Upper lobe of right lung (tissue), 1 donor: ENCODE data around the gene FAM32A. TPM values are rescaled to one million over a fixed set of nuclear protein-coding genes. Genes with fewer than 3 reads are reported as not detected.
A peak's percentile ranks its signal among the peaks of the same experiment; 100 is the strongest.

Source experiments
- ATAC-seq: fragments of 200-7000 bp; cut with Tn5 transposase; one replicate; pipeline ENCODE4 v1.9.1; 2020; ENCODE audit warnings: mild to moderate bottlenecking, moderate library complexity
- DNase-seq: peaks from one replicate; pipeline ENCODE4 v3.0.0-alpha.2; 2020
- H3K27ac ChIP-seq: fragments of 200-600 bp; one replicate; pipeline ENCODE4 v1.8.0; 2022
- H3K27me3 ChIP-seq: fragments of 200-600 bp; one replicate; pipeline ENCODE4 v1.8.0; 2022; ENCODE audit warnings: mild to moderate bottlenecking
- H3K36me3 ChIP-seq: fragments of 200-600 bp; one replicate; pipeline ENCODE4 v1.8.0; 2022
- H3K4me1 ChIP-seq: fragments of 200-600 bp; one replicate; pipeline ENCODE4 v1.8.0; 2022
- H3K4me3 ChIP-seq: fragments of 200-600 bp; one replicate; pipeline ENCODE4 v1.8.0; 2022; ENCODE audit warnings: mild to moderate bottlenecking
- H3K9me3 ChIP-seq: fragments of 200-600 bp; one replicate; pipeline ENCODE4 v1.8.0; 2022
- intact Hi-C: fragments of 100-400 bp; cut with DNase I; formaldehyde crosslinking; loops from one replicate; pipeline ENCODE4 v1.11.0; 2022
- total RNA-seq: library from RNA; stranded (reverse); fragmentation: NEBNext Ultra II Directional; extraction: Animal tissue kit (Norgen Biotek cat#: 25700); gene quantifications from one replicate; pipeline ENCODE4 v1.2.1, GENCODE V29; 2021
- TF ChIP-seq, protein P1 (sequence below): fragments of 200-600 bp; IDR thresholded peaks from one replicate; pipeline ENCODE4 v1.8.0; 2022; ENCODE audit warnings: antibody characterized with exemption
- donor health status: DM: no; HTN: yes; CAD: no; lungs with severe emphysema.

Gene FAM32A
- total RNA-seq, 1 donor from 2014 or later: 56.4 TPM

DNA sequence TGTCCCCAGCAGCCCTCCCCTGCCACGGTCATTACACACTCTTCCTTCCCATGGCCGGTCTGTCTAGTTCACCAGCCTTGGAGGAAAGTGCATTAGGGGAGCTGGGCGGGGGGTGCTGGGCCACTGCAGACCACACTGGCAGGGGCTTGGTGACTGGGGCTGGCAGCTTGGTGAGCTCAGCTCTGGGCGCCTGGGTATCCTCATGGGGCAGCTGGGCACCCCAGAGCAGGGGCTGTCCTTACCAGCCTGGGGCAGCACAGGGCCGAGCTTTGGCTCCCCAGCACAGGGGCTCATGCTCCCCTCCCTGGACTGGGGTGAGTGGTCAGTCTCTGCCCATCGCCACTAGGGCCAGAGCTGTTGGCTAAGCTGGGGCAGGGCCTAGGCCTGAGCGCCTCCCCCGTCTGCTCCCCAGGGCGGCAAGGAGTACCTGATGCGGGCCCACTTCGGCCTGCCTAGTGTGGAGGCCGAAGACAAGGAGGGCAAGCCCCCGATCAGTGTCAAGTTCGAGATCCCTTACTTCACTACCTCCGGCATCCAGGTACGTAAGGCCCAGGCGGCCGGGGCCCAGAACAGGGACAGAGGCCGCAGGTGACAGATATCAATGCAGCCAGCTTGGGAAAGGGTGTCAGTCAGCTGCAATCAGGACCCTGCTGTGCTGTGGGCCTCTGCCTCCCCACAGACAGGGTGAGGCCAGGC, 48.0 kb downstream of the FAM32A start:
- peak; percentile 52 for DNase-seq
- intact Hi-C loops: no loop called here
- H3K4me3 ChIP-seq: no peak overlapping the region

DNA sequence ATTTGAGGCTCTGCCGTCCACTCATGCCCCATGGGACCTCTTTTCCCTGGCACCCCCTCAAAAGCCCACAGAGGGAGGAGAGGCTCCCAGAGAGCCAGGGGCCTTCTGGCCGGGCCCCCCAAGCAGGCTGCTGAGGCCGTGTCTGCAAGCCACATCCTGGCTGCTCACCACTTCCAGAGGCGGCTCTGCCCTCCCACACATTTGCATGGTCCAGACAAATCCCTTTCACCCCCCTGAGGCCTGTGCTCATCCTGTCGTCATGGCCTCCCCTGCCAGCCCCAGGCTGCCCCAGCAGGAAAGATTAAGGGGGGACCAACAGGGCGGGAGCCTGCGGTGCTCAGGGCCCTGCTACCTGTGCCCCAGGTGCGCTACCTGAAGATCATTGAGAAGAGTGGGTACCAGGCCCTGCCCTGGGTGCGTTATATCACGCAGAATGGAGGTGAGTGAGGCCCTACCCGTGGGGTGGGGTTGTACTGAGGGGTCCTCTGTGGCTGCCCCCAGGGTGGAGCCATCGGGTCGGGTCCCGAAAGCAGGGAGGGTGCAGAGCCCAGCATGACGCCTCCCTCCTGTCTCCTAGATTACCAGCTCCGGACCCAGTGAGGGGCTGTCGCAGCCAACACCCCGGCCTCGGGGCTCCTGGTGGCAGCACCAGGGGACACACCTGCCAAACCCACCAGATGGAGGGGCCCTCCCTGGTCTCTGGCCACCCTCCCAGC, 48.8 kb downstream of the FAM32A start:
- TF ChIP-seq, protein P1, sequence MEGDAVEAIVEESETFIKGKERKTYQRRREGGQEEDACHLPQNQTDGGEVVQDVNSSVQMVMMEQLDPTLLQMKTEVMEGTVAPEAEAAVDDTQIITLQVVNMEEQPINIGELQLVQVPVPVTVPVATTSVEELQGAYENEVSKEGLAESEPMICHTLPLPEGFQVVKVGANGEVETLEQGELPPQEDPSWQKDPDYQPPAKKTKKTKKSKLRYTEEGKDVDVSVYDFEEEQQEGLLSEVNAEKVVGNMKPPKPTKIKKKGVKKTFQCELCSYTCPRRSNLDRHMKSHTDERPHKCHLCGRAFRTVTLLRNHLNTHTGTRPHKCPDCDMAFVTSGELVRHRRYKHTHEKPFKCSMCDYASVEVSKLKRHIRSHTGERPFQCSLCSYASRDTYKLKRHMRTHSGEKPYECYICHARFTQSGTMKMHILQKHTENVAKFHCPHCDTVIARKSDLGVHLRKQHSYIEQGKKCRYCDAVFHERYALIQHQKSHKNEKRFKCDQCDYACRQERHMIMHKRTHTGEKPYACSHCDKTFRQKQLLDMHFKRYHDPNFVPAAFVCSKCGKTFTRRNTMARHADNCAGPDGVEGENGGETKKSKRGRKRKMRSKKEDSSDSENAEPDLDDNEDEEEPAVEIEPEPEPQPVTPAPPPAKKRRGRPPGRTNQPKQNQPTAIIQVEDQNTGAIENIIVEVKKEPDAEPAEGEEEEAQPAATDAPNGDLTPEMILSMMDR: no peak

More for the DNA sequence above, 48.0 kb downstream of the FAM32A start:
- Histone ChIP-seq H3K27me3 (no peaks in the 10 kb centered on the region), H3K36me3 (peaks cover 70% of the 10 kb centered on the region), H3K9me3 (no peaks in the 10 kb centered on the region), H3K4me1 (no peaks in the 10 kb centered on the region), H3K27ac (no peak overlapping the region)
- TF ChIP-seq, protein P1: no peak
- no peak for ATAC-seq

DNA sequence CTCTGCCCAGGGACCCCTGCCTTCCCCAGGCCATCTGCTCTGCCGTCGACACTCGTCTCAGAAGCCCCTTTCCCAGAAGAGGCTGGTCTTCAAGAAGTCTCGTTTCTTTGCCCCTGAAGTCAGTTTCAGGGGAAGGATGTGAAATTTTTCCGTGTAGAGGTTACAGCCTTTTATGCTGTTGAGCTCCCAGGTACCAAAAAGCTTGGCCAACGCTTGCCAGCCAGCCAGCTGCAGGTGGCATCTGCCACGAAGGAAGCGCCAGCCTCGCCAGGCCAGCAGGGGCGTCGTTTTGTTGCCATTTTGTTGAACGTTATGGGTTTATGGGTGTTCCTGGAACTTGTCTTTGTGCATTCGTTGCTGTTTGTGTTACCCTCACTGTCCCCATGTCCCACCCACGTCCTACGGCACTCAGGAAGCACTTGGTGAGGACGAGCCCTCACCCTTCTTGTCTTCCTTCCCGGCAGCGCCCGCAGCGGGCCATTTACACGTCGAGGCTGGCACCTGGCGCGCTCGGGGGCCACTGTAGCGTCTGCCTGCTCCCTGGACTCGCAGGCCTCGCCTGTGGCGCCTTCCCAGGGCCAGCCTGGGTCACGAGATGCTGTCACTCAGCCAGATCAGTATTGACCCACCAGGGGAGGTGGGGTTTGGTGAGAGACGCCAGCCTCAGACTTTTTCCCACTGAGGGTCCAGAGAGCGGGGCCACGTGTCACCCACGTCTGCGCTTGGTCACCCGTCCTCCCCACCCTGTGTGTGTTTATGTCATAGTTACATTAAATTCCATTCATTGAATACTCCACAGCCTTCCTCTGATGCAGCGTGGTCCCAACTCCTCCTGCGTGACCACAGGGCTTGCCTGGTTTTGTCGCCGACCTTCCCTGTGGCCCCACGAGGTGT, 49.6 kb downstream of the FAM32A start:
- no peak overlapping the region for H3K4me3 ChIP-seq
- TF ChIP-seq, protein P1: no peak
- no peak overlapping the region for H3K27ac ChIP-seq
- H3K27me3 ChIP-seq: no peaks in the 10 kb centered on the region
- H3K36me3 ChIP-seq: peaks cover 54% of the 10 kb centered on the region
- peak; percentile 46 for DNase-seq
- no peaks in the 10 kb centered on the region for H3K9me3 ChIP-seq
- intact Hi-C loops: no loop called here
- no peak for ATAC-seq
- H3K4me1 ChIP-seq: no peaks in the 10 kb centered on the region

More for the DNA sequence above, 48.8 kb downstream of the FAM32A start:
- H3K27me3 ChIP-seq: no peaks in the 10 kb centered on the region
- no peaks in the 10 kb centered on the region for H3K4me1 ChIP-seq
- no peaks in the 10 kb centered on the region for H3K9me3 ChIP-seq
- H3K36me3 ChIP-seq: peaks cover 62% of the 10 kb centered on the region
- H3K4me3 ChIP-seq: no peak overlapping the region
- DNase-seq (peak; percentile 64), ATAC-seq (peak; percentile 7)
- H3K27ac ChIP-seq: no peak overlapping the region
- intact Hi-C loops: no loop called here

DNA sequence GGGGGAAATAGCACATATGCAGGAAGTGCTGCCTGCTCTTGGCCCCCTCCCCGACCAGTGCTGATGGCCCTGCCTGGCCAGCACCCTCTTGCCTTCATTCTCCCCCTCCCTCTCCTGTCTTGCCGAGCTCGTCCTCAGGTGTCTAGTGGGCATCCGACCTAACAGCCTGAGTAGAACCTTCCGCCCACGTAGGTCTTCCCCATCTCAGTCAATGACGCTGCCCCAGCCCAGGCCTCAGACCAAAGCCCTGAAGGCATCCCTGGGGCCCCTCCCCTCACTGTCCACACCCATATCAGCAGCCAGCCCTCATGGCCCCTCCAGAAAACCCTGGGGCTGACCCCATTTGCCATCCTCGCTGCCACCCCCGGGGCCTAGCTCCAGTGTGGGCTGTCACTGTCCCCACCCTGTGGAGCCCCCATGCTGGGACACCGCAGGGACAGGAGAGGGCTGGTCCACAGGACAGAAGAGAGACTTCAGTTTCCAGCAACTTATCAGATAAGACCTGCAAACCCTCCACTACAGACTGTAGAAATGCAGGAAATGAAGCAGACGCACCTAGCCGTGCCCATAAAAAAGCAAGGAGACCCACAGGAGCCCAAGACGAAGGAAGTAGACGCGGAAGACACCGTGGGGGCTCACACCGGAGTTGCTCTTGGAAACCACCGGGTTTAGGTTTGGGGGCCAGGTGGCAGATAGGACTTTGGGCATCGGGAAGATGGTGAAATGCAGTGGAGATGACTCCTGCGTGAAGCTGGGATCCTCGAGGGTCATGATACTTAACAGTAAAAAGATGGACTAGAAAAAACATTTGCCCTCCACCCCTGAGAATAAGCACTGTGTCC, 50.8 kb downstream of the FAM32A start:
- H3K4me3 ChIP-seq: no peak overlapping the region
- H3K9me3 ChIP-seq: no peaks in the 10 kb centered on the region
- H3K27me3 ChIP-seq: no peaks in the 10 kb centered on the region
- intact Hi-C loops: no loop called here
- no peaks in the 10 kb centered on the region for H3K4me1 ChIP-seq
- H3K27ac ChIP-seq: no peak overlapping the region
- TF ChIP-seq, protein P1: no peak
- ATAC-seq: no peak
- H3K36me3 ChIP-seq: peaks cover 44% of the 10 kb centered on the region
- peak; percentile 59 for DNase-seq

Other genes with a start within 250 kb of the FAM32A start
- not detected for gene OR10H4, start 236.4 kb upstream of the FAM32A start, total RNA-seq
- gene TPM4, start 108.9 kb upstream of the FAM32A start, total RNA-seq: 386 TPM
- gene RAB8A, start 73.5 kb upstream of the FAM32A start, total RNA-seq: 101 TPM
- 6.0 TPM for gene HSH2D, start 41.7 kb upstream of the FAM32A start, total RNA-seq
- gene CIB3, start 11.9 kb upstream of the FAM32A start, total RNA-seq: not detected
- gene AP1M1, start 12.5 kb downstream of the FAM32A start, total RNA-seq: 72.1 TPM
- gene KLF2, start 139.4 kb downstream of the FAM32A start, total RNA-seq: 198 TPM